ENCODE results near the gene BICD1. TPM values are rescaled to one million over a fixed set of nuclear protein-coding genes. Genes with fewer than 3 reads are reported as not detected.
"Not testable (repeated sequence)": the region's sequence is repeated elsewhere in the genome, so short reads cannot be mapped to it uniquely, and the experiment has no call there.

Gene BICD1
- total and polyA plus RNA-seq, 2 of the 13 experiments (the other 11 are each of a cell fraction or from before 2014, with no cell fraction given), result 4.5 to 5.2 TPM

DNA sequence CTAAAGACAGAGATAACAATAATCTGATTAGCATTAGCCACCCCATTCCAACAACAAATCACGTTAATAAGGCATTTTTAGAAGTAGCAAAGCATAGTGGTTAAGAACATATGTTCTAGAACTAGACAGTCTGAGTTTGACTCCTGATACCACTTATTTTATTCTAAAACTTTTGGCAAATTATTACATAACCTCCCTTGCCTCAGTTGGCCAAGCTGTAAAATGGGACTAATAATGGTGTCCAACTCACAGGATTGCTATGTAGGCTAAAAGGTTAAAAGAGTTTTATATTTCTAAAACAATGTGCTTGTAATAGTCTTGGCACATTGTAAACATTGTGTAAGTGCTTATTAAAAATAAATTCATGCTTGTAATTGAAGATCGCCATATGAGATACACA, 168.0 kb downstream of the BICD1 start:
- H3K9me3 ChIP-seq (ENCODE audit: low read length), result no peaks in the 10 kb centered on the region
- no peak overlapping the region for H3K4me3 ChIP-seq (replicated peaks in 1 of 3; ENCODE audit: insufficient read depth in 1 of 3, low read depth in 2 of 3, low read length in 3 of 3)
- CTCF ChIA-PET (ENCODE audit: low intra/inter-chr PET ratio, low total read pairs), result no interaction called here
- intact Hi-C loops (cut with micrococcal nuclease; ENCODE audit: unreplicated experiment) (no loop called here), in situ Hi-C loops (cut with HindIII; ENCODE audit: extremely low pct_ligation_motif_present, low pct_unique_long_range_greater_than_20kb) (no loop called here)
- H3K36me3 ChIP-seq (replicated peaks in 1 of 2; ENCODE audit: control insufficient read depth in 1 of 2, insufficient read depth in 2 of 2, low read length in 2 of 2), result no peaks in the 10 kb centered on the region
- 96% methylated on average over 2 of the region's 2 CpGs for WGBS (ENCODE audit: low lambda C conversion rate)
- DNase-seq (ENCODE audit: low spot score), result no peak
- H3K79me2 ChIP-seq (ENCODE audit: insufficient read depth, low read length), result no peaks in the 10 kb centered on the region
- no peak overlapping the region for H3K4me2 ChIP-seq (ENCODE audit: low read depth, low read length)
- peaks cover 23% of the 10 kb centered on the region for H3K4me1 ChIP-seq (ENCODE audit: insufficient read depth, low read length)
- H4K20me1 ChIP-seq (ENCODE audit: insufficient read depth, low read length), result no peaks in the 10 kb centered on the region
- FAIRE-seq, result no peak
- H3K27me3 ChIP-seq (ENCODE audit: control insufficient read depth in 1 of 2, insufficient read depth in 2 of 2, low read length in 2 of 2), result no peaks in the 10 kb centered on the region
- no TSS peak for BruUV-seq (replicated peaks)
- H3K27ac ChIP-seq (ENCODE audit: extremely low read length, insufficient read depth, low read length), result no peak overlapping the region
- no peak overlapping the region for H2AFZ ChIP-seq (ENCODE audit: low read length)
- TF ChIP-seq ZNF337 (CRISPR knock-in tag; IDR thresholded peaks at IDR 0.05; ENCODE audit: borderline replicate concordance, low read depth) (no peak), THAP11 (CRISPR knock-in tag; IDR thresholded peaks at IDR 0.05) (no peak), ZNF629 (CRISPR knock-in tag; conservative IDR thresholded peaks at IDR 0.05) (peak; percentile 71), SMAD9 (CRISPR knock-in tag; IDR thresholded peaks at IDR 0.05) (no peak)
- no peak overlapping the region for H3K9ac ChIP-seq (ENCODE audit: insufficient read depth, low read depth, low read length)
- POLR2A ChIA-PET, result no interaction called here
- ATAC-seq, result no peak

- H3K27ac ChIP-seq (ENCODE audit: extremely low read length, insufficient read depth, low read length); H3K4me2 ChIP-seq (ENCODE audit: low read depth, low read length); POLR2A ChIA-PET; FAIRE-seq; H3K27me3 ChIP-seq (ENCODE audit: control insufficient read depth in 1 of 2, insufficient read depth in 2 of 2, low read length in 2 of 2); H4K20me1 ChIP-seq (ENCODE audit: insufficient read depth, low read length); H3K4me3 ChIP-seq (replicated peaks in 1 of 3; ENCODE audit: insufficient read depth in 1 of 3, low read depth in 2 of 3, low read length in 3 of 3); CTCF ChIA-PET (ENCODE audit: low intra/inter-chr PET ratio, low total read pairs); ATAC-seq; in situ Hi-C loops (cut with HindIII; ENCODE audit: extremely low pct_ligation_motif_present, low pct_unique_long_range_greater_than_20kb); H2AFZ ChIP-seq (ENCODE audit: low read length); DNase-seq (ENCODE audit: low spot score); H3K9me3 ChIP-seq (ENCODE audit: low read length); intact Hi-C loops (cut with micrococcal nuclease; ENCODE audit: unreplicated experiment); H3K9ac ChIP-seq (ENCODE audit: insufficient read depth, low read depth, low read length); H3K79me2 ChIP-seq (ENCODE audit: insufficient read depth, low read length); BruUV-seq (replicated peaks); H3K36me3 ChIP-seq (replicated peaks in 1 of 2; ENCODE audit: control insufficient read depth in 1 of 2, insufficient read depth in 2 of 2, low read length in 2 of 2): not testable (repeated sequence)
- H3K4me1 ChIP-seq (ENCODE audit: insufficient read depth, low read length), result peaks cover 23% of the 10 kb centered on the region
- 96% methylated on average over 17 of the region's 17 CpGs for WGBS (ENCODE audit: low lambda C conversion rate)
These were observed 168.9 kb downstream of the BICD1 start for GRCh38 chr12:32275520-32275919.

Data from HepG2 (cell line).